Ectodermal cell (in vitro differentiated cells): ENCODE results near the gene DYRK1A.
"Not testable (repeated sequence)": the region's sequence is repeated elsewhere in the genome, so short reads cannot be mapped to it uniquely, and the experiment has no call there.

Source experiments
- H3K27ac ChIP-seq: 2 replicates; pipeline ENCODE4 v1.7.0; 2013; ENCODE audit warnings: mild to moderate bottlenecking, low read depth, low read length; ENCODE audit not compliant: insufficient read depth, poor library complexity, severe bottlenecking
- H3K27me3 ChIP-seq: 2 replicates; pipeline ENCODE4 v1.7.0; 2013; ENCODE audit warnings: mild to moderate bottlenecking, low read length; ENCODE audit not compliant: insufficient read depth, control insufficient read depth, poor library complexity, severe bottlenecking
- H3K36me3 ChIP-seq: one replicate; pipeline ENCODE4 v1.7.0; 2013; ENCODE audit warnings: low read length; ENCODE audit not compliant: control insufficient read depth, insufficient read depth
- H3K4me1 ChIP-seq: one replicate; pipeline ENCODE4 v1.7.0; 2013; ENCODE audit warnings: low read length; ENCODE audit not compliant: control insufficient read depth, insufficient read depth
- H3K4me3 ChIP-seq: 2 replicates; pipeline ENCODE4 v1.7.0; 2013; ENCODE audit warnings: low read depth, low read length, control low read depth; ENCODE audit not compliant: insufficient read depth
- H3K9me3 ChIP-seq: 2 replicates; pipeline ENCODE4 v1.7.0; 2013; ENCODE audit warnings: mild to moderate bottlenecking, low read length, moderate library complexity; ENCODE audit not compliant: control insufficient read depth
- WGBS, 2 experiments: methylation state at CpG; one replicate each; pipeline ENCODE4 v1.1.7; 2013; ENCODE audit warnings: missing lambda C conversion rate in 2 of 2; 5-methylcytosine and 5-hydroxymethylcytosine counted together

Gene DYRK1A

DNA sequence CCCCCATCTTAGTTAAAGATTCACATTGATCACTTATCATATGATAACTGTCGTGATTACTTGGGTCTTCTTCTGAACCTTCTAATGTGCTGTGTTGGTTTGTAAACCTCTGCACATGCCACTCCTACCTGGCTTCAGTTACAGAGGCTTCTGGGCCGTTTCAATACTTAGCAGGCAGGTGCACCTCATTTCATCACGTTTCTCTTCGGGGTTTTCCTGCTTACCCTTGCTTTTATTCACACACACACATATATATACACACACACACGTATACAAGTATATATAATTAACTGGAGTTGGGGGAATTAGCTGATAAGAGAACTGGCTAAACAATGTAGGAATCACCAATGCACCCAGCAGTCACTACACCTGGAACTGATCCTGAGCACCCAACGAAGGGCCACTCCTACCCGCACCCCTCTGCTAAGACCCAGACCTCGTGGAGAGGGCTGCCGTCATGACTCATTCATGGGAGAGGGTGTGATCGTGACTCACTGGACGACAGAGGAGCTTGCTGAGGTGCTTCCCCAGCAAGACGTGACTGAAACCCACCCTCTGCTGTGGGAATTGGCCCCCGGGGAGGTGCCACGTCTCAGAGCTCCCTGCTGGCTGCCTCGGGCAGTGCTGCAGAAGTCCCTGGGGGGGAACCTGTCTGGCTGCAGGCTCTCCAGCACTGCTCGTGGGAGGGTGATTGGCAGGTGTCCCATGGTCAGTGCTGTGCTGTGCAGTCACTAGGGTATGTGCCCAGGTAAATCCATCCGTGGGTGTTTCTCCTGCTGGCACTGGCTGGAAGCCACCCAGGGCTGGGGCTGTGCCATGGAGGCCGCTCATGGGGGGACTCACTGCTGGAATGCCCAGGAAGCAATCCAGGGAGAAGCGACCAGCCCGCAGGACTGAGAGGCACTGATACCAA lies 166.6 kb downstream of the DYRK1A start:
- H3K9me3 ChIP-seq = peaks cover 3% of the 10 kb centered on the region
- H3K36me3 ChIP-seq = no peaks in the 10 kb centered on the region
- no peak overlapping the region for H3K4me3 ChIP-seq
- H3K27me3 ChIP-seq = no peaks in the 10 kb centered on the region
- no peak overlapping the region for H3K27ac ChIP-seq
- 79 to 81% methylated on average over 19 of the region's 20 CpGs for WGBS, 2 experiments
- H3K4me1 ChIP-seq = no peaks in the 10 kb centered on the region

DNA sequence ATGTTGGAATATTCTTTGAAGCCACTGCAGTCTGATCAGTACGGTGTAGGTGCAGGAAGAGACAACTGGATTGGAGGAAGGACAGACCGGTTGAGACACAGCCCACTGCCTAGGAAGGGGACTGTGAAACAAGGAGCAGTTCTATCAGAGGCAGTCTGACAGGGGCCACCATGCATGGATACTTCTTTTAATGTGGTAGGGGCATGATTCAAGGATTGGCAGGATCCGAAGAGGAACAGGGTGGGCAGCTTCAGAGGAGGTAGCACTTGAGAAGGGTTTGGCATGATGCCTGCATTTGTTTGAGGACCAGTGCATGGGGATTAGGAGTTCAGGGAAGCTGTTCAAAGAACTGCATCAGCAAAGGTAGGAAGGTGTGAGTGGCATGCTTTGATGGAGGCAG lies 167.9 kb downstream of the DYRK1A start:
- Histone ChIP-seq H3K27ac (no peak overlapping the region), H3K9me3 (peaks cover 3% of the 10 kb centered on the region), H3K4me3 (no peak overlapping the region), H3K4me1 (no peaks in the 10 kb centered on the region), H3K27me3 (no peaks in the 10 kb centered on the region), H3K36me3 (no peaks in the 10 kb centered on the region)
- WGBS, 2 experiments = 94 to 95% methylated on average over 3 of the region's 3 CpGs

DNA sequence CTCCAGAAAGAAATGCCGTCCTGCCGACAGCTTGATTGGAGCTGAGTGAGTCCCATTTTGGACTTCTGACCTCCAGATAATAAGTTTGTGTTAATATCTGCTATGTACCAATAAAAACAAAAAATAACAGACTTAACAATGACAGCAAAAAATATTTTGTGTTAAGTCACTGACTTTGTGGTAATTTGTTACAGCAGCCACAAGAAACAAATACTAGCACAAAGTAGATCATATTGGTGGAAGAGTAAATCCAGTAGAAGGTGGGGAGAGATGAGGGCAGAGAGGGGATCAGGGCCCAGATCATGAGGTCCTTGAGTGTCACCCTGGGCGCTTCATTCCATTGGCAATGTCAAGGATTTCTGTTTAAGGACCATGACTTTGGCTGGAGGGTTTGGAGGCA lies 168.6 kb downstream of the DYRK1A start:
- Histone ChIP-seq H3K9me3 (peaks cover 3% of the 10 kb centered on the region), H3K4me3 (no peak overlapping the region), H3K27ac (no peak overlapping the region), H3K36me3 (no peaks in the 10 kb centered on the region), H3K4me1 (no peaks in the 10 kb centered on the region), H3K27me3 (no peaks in the 10 kb centered on the region)
- 86 to 91% methylated on average over 3 of the region's 3 CpGs for WGBS, 2 experiments

DNA sequence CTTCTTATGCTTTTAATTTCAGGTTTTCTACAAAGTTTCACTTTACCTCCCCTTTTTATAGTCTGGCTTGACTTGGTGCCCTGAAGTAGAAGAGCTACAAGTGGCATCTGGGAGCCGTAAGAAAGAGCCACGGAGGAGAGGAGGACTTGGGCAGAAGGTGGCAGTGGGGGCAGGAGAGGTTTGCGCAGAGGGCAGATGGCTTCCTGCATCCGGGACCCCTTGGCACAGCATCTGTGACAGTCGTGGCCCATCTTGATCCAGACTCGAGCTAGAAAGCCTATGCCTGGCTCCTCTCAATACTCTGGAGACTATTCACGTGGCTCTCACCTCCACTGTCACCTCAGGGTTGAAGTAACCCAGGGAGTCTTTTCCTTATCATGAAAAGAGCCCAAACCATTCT lies 169.1 kb downstream of the DYRK1A start:
- no peak overlapping the region for H3K4me3 ChIP-seq
- no peak overlapping the region for H3K27ac ChIP-seq
- 93 to 95% methylated on average over 7 of the region's 7 CpGs for WGBS, 2 experiments
- H3K4me1 ChIP-seq = no peaks in the 10 kb centered on the region
- no peaks in the 10 kb centered on the region for H3K36me3 ChIP-seq
- peaks cover 3% of the 10 kb centered on the region for H3K9me3 ChIP-seq
- H3K27me3 ChIP-seq = no peaks in the 10 kb centered on the region

DNA sequence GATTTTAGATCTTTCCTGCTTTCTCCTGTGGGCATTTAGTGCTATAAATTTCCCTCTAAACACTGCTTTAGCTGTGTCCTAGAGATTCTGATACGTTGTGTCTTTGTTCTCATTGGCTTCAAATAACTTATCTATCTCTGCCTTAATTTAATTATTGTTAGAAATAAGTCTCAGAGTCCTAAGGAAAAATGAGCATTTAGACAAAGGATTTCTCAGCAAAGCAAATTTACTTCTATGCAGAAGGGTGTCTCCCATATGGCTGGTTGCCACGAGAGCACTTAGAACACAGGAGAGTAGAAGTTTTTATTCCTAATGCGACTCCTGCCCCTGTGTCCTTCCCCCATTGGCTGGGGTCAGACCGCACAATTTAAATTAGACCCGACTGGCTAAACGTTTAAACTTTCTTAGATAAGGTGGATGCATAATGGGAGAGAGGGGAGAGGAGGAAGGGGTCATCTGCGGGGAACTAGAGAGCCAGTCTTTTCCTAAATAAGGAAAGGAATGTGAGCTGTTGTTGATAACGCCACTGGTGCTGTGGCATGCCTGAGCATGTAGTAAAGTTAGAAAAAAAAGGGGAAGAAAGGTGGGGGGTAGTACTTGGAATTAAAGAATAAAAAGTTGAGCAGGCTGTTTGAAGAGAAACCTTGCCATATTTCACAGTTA lies 170.2 kb downstream of the DYRK1A start:
- H3K27ac ChIP-seq = no peak overlapping the region
- H3K9me3 ChIP-seq = peaks cover 3% of the 10 kb centered on the region
- no peaks in the 10 kb centered on the region for H3K36me3 ChIP-seq
- no peaks in the 10 kb centered on the region for H3K4me1 ChIP-seq
- WGBS, 2 experiments = 83 to 86% methylated on average over 8 of the region's 8 CpGs
- no peaks in the 10 kb centered on the region for H3K27me3 ChIP-seq
- no peak overlapping the region for H3K4me3 ChIP-seq

DNA sequence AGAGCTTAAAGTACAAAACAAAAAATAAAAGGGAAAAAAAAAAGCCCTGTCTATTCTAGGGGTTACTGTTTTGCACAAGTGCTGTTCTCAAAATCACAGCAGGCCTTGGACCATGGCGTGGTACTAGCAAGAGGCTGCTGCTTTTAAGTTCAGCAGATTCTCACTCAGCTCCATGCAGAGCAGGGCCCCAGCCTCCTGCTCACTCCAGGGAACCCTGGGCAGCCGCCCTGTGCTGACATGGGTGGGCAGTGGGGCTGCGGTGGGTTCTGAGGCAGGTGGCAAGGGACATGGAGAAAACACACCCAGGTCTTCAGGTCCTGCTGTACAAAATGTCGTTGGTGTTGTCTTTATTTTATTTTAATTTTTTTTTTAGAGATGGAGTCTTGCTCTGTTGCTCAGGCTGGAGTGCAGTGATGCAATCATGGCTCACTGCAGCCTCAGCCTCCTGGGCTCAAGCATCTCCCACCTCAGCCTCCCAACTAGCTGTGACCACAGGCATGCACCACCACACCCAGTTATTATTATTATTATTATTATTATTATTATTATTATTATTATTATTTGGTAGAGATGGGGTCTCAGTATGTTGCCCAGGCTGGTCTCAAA lies 170.9 kb downstream of the DYRK1A start:
- no peaks in the 10 kb centered on the region for H3K36me3 ChIP-seq
- H3K4me1 ChIP-seq = no peaks in the 10 kb centered on the region
- H3K27ac ChIP-seq = no peak overlapping the region
- no peaks in the 10 kb centered on the region for H3K27me3 ChIP-seq
- H3K9me3 ChIP-seq = peaks cover 3% of the 10 kb centered on the region
- H3K4me3 ChIP-seq = no peak overlapping the region
- WGBS, 2 experiments = 97 to 99% methylated on average over 4 of the region's 4 CpGs

DNA sequence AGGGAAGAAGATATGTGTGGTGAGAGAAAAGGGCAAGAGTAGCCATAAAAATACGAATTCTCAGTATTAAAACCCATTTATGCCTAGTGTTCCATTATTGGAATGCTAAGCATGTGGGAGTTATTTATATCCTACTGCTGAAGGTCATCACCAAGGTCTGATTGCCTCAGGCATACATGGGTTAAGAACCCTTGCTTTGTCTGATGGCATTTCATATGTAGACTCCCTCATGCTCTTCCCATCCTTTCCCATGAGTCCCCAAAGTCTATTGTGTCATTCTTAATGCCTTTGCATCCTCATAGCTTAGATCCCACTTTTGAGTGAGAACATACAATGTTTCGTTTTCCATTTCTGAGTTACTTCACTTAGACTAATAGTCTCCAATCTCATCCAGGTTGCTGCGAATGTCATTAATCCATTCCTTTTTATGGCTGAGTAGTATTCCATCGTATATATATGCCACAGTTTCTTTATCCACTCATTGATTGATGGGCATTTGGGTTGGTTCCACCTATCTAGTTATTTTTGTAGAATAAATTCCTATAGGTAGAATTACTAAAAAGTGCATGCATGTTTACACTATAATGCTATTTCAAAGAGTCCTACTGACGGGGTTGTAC lies 172.5 kb downstream of the DYRK1A start:
- Histone ChIP-seq H3K4me3 (no peak overlapping the region), H3K4me1 (no peaks in the 10 kb centered on the region), H3K9me3 (peaks cover 3% of the 10 kb centered on the region), H3K36me3 (no peaks in the 10 kb centered on the region), H3K27ac (no peak overlapping the region), H3K27me3 (no peaks in the 10 kb centered on the region)
- WGBS, 2 experiments = 93 to 95% methylated on average over 5 of the region's 5 CpGs

DNA sequence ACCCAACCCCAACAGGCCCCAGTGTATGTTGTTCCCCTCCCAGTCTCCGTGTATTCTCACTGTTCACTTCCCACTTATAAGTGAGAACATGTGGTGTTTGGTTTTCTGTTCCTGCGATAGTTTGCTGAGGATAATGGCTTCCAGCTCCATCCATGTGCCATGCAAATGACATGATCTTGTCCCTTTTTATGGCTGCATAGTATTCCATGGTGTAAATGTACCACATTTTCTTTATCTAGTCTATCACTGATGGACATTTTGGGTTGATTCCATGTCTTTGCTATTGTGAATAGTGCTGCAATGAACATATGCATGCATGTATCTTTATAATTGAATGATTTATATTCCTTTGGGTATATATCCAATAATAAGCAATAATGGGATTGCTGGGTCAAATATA lies 174.6 kb downstream of the DYRK1A start:
- H3K27me3 ChIP-seq, H3K36me3 ChIP-seq, H3K9me3 ChIP-seq, H3K4me1 ChIP-seq, H3K4me3 ChIP-seq, H3K27ac ChIP-seq: not testable (repeated sequence)
- WGBS, 2 experiments = 83 to 89% methylated on average over 2 of the region's 2 CpGs

DNA sequence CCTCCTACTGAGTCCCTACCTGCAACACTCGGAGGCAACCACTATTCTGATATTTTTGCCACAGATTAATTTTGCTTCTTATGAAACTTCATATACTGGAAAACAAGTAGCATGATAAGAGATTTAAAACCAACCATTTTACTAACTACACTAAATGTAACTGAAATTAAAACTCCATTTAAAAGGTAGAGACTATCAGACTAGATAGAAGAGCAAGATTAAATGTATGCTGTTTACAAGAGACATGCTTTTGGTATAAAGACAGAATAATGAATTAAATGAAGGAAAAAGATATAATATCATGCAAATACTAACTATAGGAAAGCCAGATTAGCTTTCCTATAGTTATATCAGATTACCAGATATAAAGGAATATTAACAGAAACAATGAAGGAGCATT lies 175.9 kb downstream of the DYRK1A start:
- H3K27ac ChIP-seq = no peak overlapping the region
- WGBS, 2 experiments = 83 to 93% methylated on average over 1 of the region's 1 CpG

More for the DNA sequence above, 175.9 kb downstream of the DYRK1A start:
- Histone ChIP-seq H3K36me3 (no peaks in the 10 kb centered on the region), H3K4me1 (no peaks in the 10 kb centered on the region), H3K9me3 (no peaks in the 10 kb centered on the region), H3K4me3 (no peak overlapping the region), H3K27me3 (no peaks in the 10 kb centered on the region)
